Measurements from ENCODE around the gene VAPB. TPM values are rescaled to one million over a fixed set of nuclear protein-coding genes. Genes with fewer than 3 reads are reported as not detected.

The VAPB gene, protein sequence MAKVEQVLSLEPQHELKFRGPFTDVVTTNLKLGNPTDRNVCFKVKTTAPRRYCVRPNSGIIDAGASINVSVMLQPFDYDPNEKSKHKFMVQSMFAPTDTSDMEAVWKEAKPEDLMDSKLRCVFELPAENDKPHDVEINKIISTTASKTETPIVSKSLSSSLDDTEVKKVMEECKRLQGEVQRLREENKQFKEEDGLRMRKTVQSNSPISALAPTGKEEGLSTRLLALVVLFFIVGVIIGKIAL
- 7.4 and 11.9 TPM in 2 replicates for total RNA-seq

DNA sequence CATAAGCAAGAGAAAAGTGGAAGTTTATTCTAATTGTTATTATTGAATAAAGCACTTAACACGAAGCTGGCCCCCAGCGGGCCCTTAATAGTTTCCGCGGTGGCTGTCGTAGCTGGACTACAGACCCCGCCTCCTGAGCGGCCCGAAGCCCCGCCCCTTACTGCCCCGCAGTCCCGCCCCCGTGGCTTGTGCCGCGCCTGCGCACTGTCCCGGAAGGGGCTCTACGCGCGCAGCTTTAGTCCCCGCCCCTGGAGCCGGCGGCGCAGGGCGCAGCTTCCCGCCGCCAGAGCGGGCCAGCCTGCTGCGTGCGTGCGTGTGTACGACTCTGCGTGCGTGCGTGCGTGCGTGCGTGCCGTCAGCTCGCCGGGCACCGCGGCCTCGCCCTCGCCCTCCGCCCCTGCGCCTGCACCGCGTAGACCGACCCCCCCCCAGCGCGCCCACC is at the start of gene VAPB:
Gene VAPB, plus strand, starts transcription at position 348 of the 442 bp plus-strand sequence. CDS start 231 bp downstream, outside the sequence.

Other genes starting within 250 kb of the VAPB start
- not detected in 2 replicates for gene ANKRD60, start 160.6 kb upstream of the VAPB start, total RNA-seq
- gene RAB22A, start 79.5 kb upstream of the VAPB start, total RNA-seq, result 10.0 and 13.6 TPM in 2 replicates
- 7.0 and 14.1 TPM in 2 replicates for gene APCDD1L, start 126.2 kb downstream of the VAPB start, total RNA-seq